Measurements from ENCODE around the gene ALPG. TPM values are rescaled to one million over a fixed set of nuclear protein-coding genes. Genes with fewer than 3 reads are reported as not detected.

ALPG gene
- total and polyA plus RNA-seq, 4 donors = not detected

- no peak for DNase-seq (ENCODE audit: low spot score)
- no peak overlapping the region for H3K4me3 ChIP-seq (ENCODE audit: low read depth in 1 of 3, low read length in 3 of 3)
- H3K4me1 ChIP-seq (ENCODE audit: control insufficient read depth in 4 of 4, insufficient read depth in 4 of 4, low read length in 3 of 4) = peaks cover 0 to 21% (median 4%) of the 10 kb centered on the region in 4 donors
- no peaks in the 10 kb centered on the region for H3K36me3 ChIP-seq (ENCODE audit: control insufficient read depth in 4 of 4, insufficient read depth in 3 of 4, low read depth in 1 of 4, low read length in 3 of 4)
- WGBS = 14% methylated on average over 23 of the region's 23 CpGs
- H3K9me3 ChIP-seq (ENCODE audit: control insufficient read depth in 4 of 4, low read length in 3 of 4) = no peaks in the 10 kb centered on the region
- no peak for TF ChIP-seq FOXA2 (IDR thresholded peaks at IDR 0.05)
- no peak for TF ChIP-seq CTCF (IDR thresholded peaks at IDR 0.05; ENCODE audit: low read depth, low read length, missing input control)
- TF ChIP-seq EGR1 (IDR thresholded peaks at IDR 0.05; ENCODE audit: low read depth in 2 of 2) = no peak
- H3K27me3 ChIP-seq (ENCODE audit: control insufficient read depth in 4 of 4, insufficient read depth in 4 of 4, low read length in 3 of 4) = peaks cover 0 to 19% (median 10%) of the 10 kb centered on the region in 4 donors
- no peak overlapping the region for H3K9ac ChIP-seq (ENCODE audit: low read depth in 1 of 2, low read length in 2 of 2)
- no peak overlapping the region for H3K27ac ChIP-seq (ENCODE audit: low read depth in 1 of 2, low read length in 2 of 2)
Measured at GRCh38 chr2:232386490-232386739, 20.2 kb upstream of the ALPG start.

GRCh38 chr2:232386740-232387450, 19.7 kb upstream of the ALPG start:
- no peak for TF ChIP-seq FOXA1 (IDR thresholded peaks at IDR 0.05)
- no peaks in the 10 kb centered on the region for H3K36me3 ChIP-seq (ENCODE audit: control insufficient read depth in 4 of 4, insufficient read depth in 3 of 4, low read depth in 1 of 4, low read length in 3 of 4)
- WGBS = 19% methylated on average over 75 of the region's 75 CpGs
- no peak overlapping the region for H3K4me3 ChIP-seq (ENCODE audit: low read depth in 1 of 3, low read length in 3 of 3)
- no peaks in the 10 kb centered on the region for H3K9me3 ChIP-seq (ENCODE audit: control insufficient read depth in 4 of 4, low read length in 3 of 4)
- H3K9ac ChIP-seq (ENCODE audit: low read depth in 1 of 2, low read length in 2 of 2) = no peak overlapping the region
- peaks cover 0 to 21% (median 4%) of the 10 kb centered on the region in 4 donors for H3K4me1 ChIP-seq (ENCODE audit: control insufficient read depth in 4 of 4, insufficient read depth in 4 of 4, low read length in 3 of 4)
- peaks cover 0 to 17% (median 8%) of the 10 kb centered on the region in 4 donors for H3K27me3 ChIP-seq (ENCODE audit: control insufficient read depth in 4 of 4, insufficient read depth in 4 of 4, low read length in 3 of 4)
- no peak for DNase-seq (ENCODE audit: low spot score)
- no peak overlapping the region for H3K27ac ChIP-seq (ENCODE audit: low read depth in 1 of 2, low read length in 2 of 2)

GRCh38 chr2:232387451-232388171, 19.0 kb upstream of the ALPG start:
- peaks cover 0 to 16% (median 7%) of the 10 kb centered on the region in 4 donors for H3K27me3 ChIP-seq (ENCODE audit: control insufficient read depth in 4 of 4, insufficient read depth in 4 of 4, low read length in 3 of 4)
- no peak overlapping the region for H3K27ac ChIP-seq (ENCODE audit: low read depth in 1 of 2, low read length in 2 of 2)

More at GRCh38 chr2:232387451-232388171, 19.0 kb upstream of the ALPG start:
- Histone ChIP-seq H3K9me3 (ENCODE audit: control insufficient read depth in 4 of 4, low read length in 3 of 4) (no peaks in the 10 kb centered on the region), H3K9ac (ENCODE audit: low read depth in 1 of 2, low read length in 2 of 2) (no peak overlapping the region), H3K4me1 (ENCODE audit: control insufficient read depth in 4 of 4, insufficient read depth in 4 of 4, low read length in 3 of 4) (peaks cover 0 to 21% (median 4%) of the 10 kb centered on the region in 4 donors), H3K36me3 (ENCODE audit: control insufficient read depth in 4 of 4, insufficient read depth in 3 of 4, low read depth in 1 of 4, low read length in 3 of 4) (no peaks in the 10 kb centered on the region), H3K4me3 (ENCODE audit: low read depth in 1 of 3, low read length in 3 of 3) (no peak overlapping the region)
- no peak for TF ChIP-seq TAF1 (conservative IDR thresholded peaks at IDR 0.05)
- no peak for TF ChIP-seq GABPA (IDR thresholded peaks at IDR 0.05 in 1 of 2, conservative IDR thresholded peaks at IDR 0.05 in 1 of 2)
- no peak for TF ChIP-seq HNF4A (conservative IDR thresholded peaks at IDR 0.05)
- TF ChIP-seq RXRA (IDR thresholded peaks at IDR 0.05) = no peak
- no peak for TF ChIP-seq ZBTB33 (IDR thresholded peaks at IDR 0.05)
- 15% methylated on average over 50 of the region's 50 CpGs for WGBS
- no peak for DNase-seq (ENCODE audit: low spot score)

Data from liver (tissue), 9 donors.